AG08395 (cell line): ENCODE results near the gene ASTN1.

Experiments used
- DNase-seq: peaks from one replicate; pipeline ENCODE4 v3.0.0; 2012; ENCODE audit warnings: mixed read lengths, low spot score

The ASTN1 gene

GRCh38 chr1:177163844-177164379 is 600 bp downstream of the ASTN1 start:
- no peak for DNase-seq

GRCh38 chr1:177162243-177162642 is 2.3 kb downstream of the ASTN1 start:
- no peak for DNase-seq

- no peak for DNase-seq
Observed at GRCh38 chr1:177146499-177146898, 18.0 kb downstream of the ASTN1 start.

GRCh38 chr1:177145106-177146070 is 19.1 kb downstream of the ASTN1 start:
- no peak for DNase-seq

GRCh38 chr1:177142791-177143271 is 21.7 kb downstream of the ASTN1 start:
- no peak for DNase-seq

- DNase-seq, result no peak
Observed at GRCh38 chr1:177142010-177142409, 22.5 kb downstream of the ASTN1 start.

- no peak for DNase-seq
Observed at GRCh38 chr1:177138347-177138746, 26.2 kb downstream of the ASTN1 start.

GRCh38 chr1:177137814-177138213 is 26.7 kb downstream of the ASTN1 start:
- no peak for DNase-seq

- DNase-seq, result no peak
Observed at GRCh38 chr1:177135250-177135649, 29.3 kb downstream of the ASTN1 start.

GRCh38 chr1:177133977-177134538 is 30.5 kb downstream of the ASTN1 start:
- DNase-seq, result no peak

GRCh38 chr1:177132141-177132540 is 32.4 kb downstream of the ASTN1 start:
- no peak for DNase-seq

GRCh38 chr1:177131723-177132122 is 32.8 kb downstream of the ASTN1 start:
- DNase-seq, result no peak

- no peak for DNase-seq
Observed at GRCh38 chr1:177130451-177130945, 34.0 kb downstream of the ASTN1 start.

- DNase-seq, result no peak
Observed at GRCh38 chr1:177128665-177129281, 35.7 kb downstream of the ASTN1 start.

- no peak for DNase-seq
Observed at GRCh38 chr1:177126267-177126666, 38.2 kb downstream of the ASTN1 start.

GRCh38 chr1:177124577-177125278 is 39.8 kb downstream of the ASTN1 start:
- DNase-seq, result no peak

- no peak for DNase-seq
Observed at GRCh38 chr1:177122461-177123251, 41.9 kb downstream of the ASTN1 start.

GRCh38 chr1:177119311-177119710 is 45.2 kb downstream of the ASTN1 start:
- DNase-seq, result no peak

- DNase-seq, result no peak
Observed at GRCh38 chr1:177118901-177119300, 45.6 kb downstream of the ASTN1 start.

- no peak for DNase-seq
Observed at GRCh38 chr1:177116941-177117340, 47.6 kb downstream of the ASTN1 start.
